NCI-H69 (cell line): ENCODE results near the gene PTAR1.

ENCODE experiments used
- DNase-seq: peaks from one replicate; lab custom pipeline; 2025; lab: John Stamatoyannopoulos, UW

The PTAR1 gene

DNA sequence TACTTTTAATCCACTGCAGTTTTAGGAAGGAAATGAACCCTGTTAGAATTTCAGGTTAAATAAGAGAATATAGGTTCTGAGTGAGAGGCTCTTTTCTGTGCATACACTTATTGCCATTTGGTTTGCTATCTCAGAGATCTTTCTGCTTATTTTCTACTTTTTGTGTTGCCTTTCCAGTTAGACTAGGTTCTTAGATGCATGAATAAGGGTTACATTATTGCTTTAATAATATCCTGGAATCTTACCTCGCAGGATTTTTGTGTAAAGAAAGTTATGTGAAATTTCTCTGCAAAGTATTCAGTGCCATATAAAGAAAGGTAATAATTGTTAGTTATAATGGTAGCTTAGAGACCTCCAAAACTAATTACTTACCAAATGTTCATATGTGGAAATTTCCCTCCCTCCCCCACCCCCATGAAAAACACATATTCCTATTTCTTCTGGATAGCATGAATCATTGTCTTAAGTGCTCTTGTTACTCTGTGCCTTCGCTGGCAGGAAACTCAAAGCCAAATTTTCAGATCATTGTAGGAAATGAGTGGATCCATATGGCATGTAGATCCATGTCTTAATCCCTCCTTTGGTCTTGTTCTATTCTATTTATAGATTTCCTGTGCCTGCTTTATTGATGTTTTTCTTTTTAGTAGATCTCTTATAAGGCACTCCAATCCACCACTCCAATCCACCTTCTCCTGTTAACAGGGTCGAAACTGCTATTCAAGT is 84.9 kb downstream of the PTAR1 start:
- peak; percentile 39 for DNase-seq

DNA sequence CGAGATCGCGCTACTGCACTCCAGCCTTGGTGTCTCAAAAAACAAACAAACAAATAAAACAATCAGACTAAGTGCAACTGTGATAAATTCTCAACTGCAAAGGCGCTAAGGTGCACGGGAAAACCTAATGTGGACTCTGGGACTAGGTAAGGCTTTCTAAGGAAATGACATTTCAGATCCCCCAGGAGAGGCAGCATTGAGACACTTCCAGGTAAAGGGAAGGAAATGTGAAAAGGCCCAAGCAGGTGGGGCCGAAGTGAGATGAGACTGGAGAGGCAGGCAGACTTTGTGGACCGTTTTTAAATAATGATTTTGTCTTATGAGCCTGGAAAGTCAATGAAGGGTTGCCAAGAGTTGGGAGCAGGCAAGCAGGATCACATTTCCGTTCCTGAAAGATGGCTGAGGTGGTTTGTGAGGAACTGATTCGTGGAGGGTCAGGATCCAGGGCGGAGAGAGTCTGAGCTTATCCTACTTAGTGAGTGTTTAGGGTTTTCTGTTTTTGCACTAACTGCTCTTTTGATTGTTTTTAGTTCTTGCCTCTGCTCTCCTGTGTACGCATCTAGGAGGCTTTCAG is 85.6 kb downstream of the PTAR1 start:
- DNase-seq, result peak; percentile 81

DNA sequence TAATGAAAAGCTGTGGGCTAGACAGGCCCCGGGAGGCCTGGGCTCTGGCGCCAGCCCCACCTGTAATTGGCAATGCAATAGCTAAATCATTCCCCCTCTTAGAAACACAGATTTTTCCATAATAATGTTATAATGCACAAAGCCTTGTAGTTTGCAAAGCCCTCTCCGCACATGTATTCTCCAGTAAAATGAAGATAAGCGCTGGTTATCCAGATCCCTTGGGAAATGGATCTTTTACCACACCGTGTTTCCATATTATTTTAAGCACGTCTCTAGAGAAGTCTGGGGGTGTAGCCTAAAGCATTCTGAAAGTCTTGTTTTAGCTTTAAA is 86.5 kb downstream of the PTAR1 start:
- DNase-seq, result no peak

DNA sequence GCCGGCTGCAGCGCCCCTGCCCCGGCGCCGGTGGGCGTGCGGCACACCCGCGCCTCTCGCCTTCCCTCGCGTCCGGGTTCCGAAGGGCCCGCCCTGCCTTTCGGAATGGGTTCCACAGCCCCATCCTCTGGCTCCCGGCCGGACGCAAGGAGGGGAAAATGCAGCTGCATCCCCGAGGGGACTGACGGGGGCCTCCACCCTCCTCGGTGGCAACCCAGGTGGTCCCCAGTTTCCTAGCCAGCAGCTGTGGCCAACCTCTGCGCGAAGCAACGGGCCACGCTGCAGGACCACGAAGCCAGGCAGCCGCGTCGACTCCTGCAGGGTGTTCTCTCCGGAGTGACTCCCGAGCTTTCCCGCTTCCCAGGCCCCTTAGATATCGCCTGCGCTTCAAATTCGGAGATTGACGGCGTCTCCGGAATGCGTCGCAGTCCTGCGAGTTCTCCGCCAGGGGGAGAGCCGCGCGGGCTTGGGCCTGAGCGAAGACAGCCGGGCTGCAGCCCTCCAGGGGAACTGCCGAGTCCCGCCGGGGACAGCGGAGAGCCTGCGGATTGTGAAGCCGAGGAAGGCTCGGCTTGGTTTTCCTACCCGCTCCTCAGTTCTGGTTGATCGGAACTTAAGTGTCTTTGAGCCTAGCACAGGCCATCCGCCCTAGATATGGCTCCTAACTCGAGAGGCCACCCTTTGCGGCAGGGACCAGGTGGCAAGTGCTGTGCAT is 87.1 kb downstream of the PTAR1 start:
- peak; percentile 95 for DNase-seq

DNA sequence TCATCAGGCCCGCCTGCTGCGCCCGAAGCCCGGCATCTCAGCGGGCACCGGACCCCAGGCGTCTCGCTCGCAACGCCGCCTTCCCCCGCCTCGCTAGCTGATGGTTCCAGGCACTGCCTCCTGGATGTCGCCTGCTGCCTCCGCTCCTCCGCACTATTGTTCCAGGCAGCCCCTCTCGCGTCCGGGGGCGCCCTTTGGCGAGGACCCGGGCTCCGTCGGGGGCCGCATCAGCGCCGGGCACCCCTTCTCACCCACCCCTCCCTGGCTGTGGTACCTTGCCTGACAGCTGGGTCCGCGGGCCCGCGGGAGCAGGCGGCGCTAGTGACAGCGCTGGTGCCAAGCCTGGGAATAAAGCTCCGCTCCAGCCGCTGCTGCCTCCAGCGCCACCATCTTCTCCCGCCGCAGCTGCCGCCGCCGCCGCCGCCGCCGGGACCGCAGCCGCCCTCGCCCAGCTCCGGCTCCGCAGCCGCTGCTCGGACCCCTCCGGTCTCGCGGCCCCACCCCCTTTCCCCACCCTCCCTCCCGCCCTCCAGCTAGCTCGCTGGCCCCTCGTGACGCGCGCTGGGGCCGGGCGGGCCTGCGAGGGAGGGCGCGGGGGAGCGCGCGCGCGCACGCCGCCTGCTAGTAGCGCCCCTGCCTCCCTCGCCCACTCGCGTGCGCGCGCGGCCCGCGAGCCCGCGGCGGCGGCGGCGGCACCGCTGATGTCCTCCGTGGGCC is 87.8 kb downstream of the PTAR1 start, which contains the start of gene APBA1:
TSS of gene APBA1 (minus strand) at position 493 of the 717 bp plus-strand sequence.
- peak; percentile 92 for DNase-seq

DNA sequence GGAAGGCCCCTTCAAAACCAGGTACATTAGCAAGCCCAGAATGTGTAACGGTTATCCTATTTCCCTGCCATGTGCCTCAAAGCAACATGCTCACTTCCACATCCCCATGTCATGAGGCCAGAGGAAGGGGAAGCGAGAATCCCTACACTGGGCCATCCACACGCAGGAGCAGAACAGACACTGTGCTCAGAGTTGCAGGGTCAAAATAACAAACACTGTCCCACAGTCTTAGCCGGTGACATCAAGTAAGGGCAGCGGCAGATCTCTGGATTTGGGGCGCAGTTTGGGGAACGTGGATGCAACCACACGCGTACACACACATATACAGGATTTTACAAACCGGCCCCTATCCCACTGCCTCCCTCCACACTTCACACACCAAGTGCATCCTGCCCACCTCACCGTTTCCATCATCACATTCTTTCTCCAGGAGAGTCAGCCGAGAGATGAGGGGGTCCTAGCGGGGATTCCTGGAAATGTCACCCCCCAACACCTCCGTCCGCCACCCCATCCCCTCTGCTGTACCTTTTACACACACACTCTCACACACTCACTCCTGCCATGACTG is 88.4 kb downstream of the PTAR1 start:
- DNase-seq, result peak; percentile 34

DNA sequence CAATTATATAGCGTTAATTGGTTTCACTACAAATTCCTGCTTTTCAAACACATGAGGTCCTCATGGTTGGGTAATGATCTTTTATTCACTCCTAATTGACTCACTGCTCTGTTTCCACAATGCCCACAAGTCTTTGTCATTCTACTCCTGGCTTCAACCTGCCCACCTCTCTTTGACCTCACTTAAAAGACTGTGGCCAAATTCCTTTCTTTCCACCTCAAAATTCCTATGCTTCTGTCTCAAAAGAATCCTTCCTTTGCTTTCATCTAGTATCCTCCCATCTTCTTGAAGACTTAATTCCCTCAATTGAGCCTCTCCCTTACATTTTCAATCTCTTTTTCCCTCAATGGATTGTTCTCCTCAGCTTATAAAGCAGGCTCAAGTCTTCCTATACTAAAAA is 92.5 kb downstream of the PTAR1 start:
- peak; percentile 39 for DNase-seq

DNA sequence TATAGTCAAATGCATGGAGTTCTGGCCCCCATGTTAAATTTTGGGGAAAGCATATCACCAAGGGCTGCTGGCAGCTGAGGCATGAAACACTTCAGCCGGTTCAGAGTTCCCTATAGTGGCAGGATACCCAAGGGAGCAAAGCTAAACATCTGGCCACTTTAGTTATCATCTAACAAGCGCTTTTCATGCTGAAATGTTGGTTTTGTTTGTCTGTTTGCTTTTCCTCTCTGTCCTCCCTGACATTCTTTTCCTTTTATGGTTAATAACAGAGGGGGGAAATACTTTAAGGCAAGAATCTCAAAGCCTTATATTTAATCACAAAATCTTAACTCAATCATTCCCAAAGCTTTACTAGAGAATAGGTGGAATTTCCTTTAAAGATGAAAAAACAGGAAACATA is 99.5 kb downstream of the PTAR1 start:
- peak; percentile 68 for DNase-seq
